IPS DF 4.7 (cell line): ENCODE data around the gene BRWD1.

Source experiments
- DNase-seq: peaks from one replicate; pipeline ENCODE4 v3.0.0-alpha.2; 2013; ENCODE audit warnings: low spot score; ENCODE audit errors: extremely low read depth

The BRWD1 gene

DNA sequence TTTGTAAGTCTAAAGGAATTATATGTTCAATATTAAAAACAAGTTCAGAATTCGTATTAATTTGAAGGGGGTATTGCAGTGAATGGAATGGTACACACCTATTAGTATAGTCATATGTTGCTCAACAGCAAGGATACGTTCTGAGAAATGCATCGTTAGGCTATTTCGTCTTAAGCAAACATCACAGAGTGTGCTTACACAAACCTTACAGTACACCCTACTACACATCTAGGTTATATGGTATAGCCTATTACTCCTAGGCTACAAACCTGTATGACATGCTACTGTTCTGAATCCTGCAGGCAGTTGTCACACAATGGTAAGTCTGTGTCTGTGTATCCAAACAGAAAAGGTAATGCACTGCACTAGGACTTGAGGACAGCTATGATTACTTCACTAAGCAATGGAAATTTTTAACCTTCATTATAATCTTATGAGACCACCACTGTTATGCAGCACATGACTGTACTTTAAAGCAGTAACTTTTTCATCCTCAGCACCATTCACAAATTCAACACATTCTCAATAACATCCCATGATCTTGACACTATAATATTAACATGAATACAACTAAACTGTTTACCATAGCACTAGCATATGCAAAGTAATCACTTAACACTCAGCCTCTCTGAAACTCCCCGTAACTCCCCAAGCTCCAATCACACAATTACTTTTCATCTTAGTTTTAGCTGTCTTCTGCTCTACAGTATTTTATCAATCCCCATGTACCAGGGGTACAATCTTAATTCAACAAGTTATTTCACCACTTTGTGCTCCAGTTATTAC, 115.8 kb downstream of the BRWD1 start:
- DNase-seq, result no peak

GRCh38 chr21:39196838-39197237, 116.6 kb downstream of the BRWD1 start:
- no peak for DNase-seq

DNA sequence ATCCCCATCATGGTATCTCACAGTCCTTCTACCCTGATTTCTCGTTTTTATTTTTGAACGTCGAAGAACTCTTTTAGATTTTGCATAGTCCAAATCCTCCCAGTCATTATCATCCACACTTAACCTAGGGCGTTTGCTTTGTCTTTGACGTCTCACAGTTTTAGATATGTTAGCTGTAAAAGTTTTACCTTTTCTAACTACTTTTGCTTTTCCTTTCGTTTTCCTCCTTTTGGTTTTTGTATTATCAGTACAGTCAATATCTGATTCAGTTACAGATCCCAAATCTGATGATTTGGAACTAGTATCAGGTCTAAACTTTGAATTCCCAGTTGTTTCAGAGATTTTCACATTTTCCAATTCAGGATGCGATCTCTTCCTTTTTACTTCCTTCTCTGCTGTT, 117.1 kb downstream of the BRWD1 start:
- no peak for DNase-seq

DNA sequence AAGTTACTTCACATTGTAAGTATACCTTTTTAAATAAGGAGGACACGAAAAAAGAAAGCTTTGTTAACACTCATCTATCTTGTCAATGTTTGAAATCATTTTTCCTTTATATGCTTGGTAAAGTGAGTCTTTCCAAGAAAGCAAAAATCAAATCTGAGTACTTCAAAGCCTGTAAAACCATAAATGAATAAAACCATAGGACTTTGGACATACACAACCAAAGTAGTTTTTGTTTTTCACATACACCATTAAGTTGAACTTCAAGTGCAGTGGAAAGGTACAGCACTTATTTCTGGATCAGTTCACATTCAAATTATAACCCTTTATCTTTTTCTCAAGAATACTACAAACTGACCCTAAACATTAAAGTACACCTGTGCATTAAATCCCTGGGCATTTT, 120.1 kb downstream of the BRWD1 start:
- no peak for DNase-seq

DNA sequence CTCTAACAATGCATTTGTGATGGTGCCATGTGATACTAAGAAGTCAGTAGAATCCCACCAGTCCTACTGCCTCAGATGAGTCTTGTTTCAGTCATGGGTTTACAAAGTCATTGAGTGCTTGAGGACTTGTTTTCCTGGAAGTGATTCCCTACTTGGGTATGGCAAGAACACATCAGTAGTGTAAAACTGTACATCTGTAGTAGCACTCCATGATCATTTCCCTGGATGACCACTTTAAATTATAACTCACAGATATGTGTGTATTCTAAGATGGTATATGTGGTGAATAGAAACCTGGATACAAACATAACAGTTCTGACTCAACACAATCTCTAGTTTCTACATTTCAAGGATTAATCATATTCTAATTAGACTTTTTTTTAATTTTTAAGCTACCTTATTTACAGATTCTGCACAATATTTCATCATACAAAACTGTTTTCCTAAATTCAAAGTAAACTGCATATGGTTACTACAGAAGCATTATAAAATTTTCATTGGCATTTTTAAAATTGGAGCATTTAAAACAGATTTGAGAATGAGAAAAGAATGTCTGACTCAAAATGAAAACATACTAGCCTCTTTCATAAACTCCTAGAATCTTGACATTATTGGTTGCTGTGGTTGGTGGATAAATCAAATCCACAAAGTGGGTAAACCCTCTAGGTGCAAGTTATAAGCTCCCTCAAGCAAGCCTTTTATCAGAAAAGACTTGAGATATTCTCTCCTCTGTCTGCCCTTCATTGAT, 123.4 kb downstream of the BRWD1 start:
- no peak for DNase-seq

DNA sequence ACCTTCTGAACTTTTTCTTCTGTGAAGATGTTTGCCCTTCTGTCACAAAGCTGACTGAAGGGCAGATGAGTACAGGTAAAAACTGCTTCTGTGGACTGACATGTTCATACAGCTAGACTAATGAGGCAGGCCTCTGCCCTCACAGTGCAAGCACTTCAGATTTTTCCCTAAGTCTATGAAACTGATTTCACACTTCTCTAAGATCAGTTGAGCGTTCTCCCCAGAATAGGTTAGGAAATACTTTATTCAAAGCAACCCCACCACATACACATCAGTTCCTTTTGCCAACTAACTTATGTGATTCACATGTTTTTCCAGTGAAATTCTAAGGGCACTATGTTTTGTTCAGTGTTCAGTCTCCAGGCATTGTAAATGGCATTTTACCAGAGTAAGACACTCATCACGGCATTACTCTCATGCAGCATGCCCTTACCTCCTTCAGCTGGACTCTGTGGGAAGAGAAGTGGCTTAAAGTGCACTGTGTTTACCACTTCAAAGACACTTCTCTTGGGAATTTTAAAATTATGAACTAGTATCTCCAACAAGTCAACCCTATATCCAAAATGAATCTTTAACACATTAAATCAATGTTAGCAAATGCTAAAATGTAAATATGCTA, 124.8 kb downstream of the BRWD1 start:
- DNase-seq, result no peak

- no peak for DNase-seq
These were observed 126.3 kb downstream of the BRWD1 start for GRCh38 chr21:39187141-39187540.

- DNase-seq, result no peak
These were observed 126.8 kb downstream of the BRWD1 start for GRCh38 chr21:39186676-39187075.

GRCh38 chr21:39185157-39185556, 128.3 kb downstream of the BRWD1 start:
- no peak for DNase-seq

DNA sequence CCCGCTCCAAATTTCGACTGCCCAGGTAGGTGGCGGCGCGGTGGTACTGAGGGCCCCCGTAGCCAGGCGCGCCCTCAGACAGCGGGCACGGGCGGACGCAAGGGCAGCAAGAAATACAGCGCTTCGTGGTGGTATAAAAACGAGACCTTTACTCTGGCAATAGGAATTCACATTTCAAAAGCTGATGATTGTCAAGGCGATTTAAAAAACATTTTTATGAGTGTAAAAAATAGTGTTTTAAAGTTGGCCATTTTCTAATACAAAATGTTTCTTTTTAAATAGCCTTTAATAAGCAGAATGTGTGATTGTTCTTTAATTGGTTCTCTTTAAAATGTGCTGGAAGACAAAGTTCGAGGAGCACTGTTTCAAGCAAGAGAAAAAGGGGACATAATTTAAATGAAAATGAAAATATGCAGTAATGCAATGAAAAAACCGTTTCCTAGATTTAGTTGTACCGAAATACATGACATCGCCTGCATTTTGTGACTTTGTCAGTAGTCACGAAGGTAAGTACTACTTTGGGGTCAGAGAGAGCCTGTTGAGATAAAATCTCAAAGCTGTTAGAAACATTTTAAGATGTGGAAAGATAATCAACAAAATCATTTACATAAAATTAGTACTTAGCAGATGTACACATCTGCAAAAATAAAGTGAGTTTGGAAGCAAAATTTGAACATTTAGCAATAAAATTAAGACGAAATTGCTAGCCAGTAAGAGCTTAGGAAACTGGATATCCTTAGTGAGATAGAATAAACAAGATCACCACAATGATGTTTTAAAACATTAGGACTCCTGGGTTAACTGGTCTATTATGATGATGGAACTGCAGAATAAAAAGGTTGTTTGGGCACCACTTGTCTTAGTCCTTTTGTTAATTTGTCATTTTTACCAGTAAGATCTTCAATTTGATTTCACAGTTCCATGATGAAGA, 129.1 kb downstream of the BRWD1 start:
- DNase-seq, result no peak

GRCh38 chr21:39183272-39184049, 130.0 kb downstream of the BRWD1 start, which contains the start of gene PSMG1:
Gene PSMG1, minus strand, starts transcription at chr21:39183451. Its CDS starts 66 bp downstream, at chr21:39183385.
- peak; percentile 69 for DNase-seq

- no peak for DNase-seq
These were observed 130.8 kb downstream of the BRWD1 start for GRCh38 chr21:39182484-39183271.

- no peak for DNase-seq
These were observed 131.4 kb downstream of the BRWD1 start for GRCh38 chr21:39182016-39182415.

DNA sequence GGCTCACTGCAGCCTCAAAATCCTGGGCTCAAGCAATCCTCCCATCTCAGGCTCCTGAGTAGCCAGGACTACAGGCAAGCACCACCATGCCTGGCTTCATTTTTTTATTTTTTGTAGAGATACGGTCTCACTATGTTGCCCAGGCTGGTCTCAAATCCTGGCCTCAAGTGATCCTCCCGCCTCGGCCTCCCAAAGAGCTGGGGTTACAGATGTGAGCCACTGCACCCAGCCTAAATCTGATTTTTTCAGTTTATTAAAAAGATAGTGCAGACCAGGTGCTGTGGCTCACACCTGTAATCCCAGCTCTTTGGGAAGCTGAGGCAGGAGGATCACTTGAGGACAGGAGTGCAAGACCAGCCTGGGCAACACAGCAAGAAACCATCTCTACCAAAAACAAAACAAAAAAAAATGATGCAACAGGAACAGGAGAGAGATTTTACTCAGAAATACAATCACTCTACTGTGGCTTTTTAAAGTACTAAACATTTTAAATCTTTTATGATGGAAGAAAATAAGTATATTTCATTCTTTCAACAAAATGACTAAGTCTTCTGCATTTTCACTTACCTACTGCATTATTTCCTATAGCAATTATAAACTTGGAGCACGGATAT, 132.1 kb downstream of the BRWD1 start:
- DNase-seq, result no peak

DNA sequence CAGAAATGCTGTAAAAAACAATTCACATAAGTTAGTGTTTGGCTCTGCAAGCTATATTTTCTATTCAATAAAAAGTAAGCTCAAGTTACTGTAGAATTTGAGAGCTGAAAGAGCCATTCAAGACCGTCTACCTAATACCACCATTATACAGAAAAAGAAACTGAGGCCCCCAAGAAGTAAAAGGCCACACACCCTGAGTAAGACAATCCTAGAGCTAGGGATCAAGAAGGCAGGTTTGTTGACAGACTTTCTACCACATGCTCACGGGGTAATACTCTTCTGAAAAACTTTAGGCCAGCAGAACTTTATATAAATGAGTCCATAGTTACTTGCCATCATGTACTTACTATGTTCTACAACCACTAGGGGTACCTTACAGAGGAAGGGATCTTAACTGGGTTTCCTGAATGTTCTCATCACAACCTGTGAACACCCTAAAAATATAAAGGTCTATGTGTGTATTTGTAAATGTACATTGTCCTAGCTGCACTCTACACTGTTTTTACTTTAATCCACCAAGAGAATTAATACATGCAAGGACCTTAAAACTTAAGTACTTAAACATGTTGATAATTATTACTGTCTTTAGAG, 132.9 kb downstream of the BRWD1 start:
- DNase-seq, result no peak

- DNase-seq, result no peak
These were observed 135.0 kb downstream of the BRWD1 start for GRCh38 chr21:39178421-39178820.

DNA sequence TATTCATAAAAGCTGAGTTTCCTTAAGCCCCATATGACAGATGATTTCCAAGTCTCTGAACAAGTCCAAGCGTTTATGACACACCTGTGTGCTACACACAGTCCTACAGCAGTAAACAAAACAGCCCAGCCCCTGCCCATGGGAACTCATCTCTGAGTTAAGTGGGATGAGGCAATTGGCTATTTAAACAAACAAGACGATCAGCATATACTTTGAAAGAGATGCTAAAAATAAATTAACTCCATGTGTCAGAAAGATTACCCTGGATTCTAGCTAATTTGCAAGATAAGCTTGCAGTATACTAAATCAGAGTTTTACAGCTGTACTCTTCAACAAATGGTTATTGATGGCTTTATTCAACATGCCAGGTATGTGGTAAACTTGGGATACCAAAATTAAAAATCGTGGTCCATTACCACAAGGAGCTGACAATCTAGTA, 137.1 kb downstream of the BRWD1 start:
- DNase-seq, result no peak

- DNase-seq, result no peak
These were observed 137.8 kb downstream of the BRWD1 start for GRCh38 chr21:39175665-39176064.

DNA sequence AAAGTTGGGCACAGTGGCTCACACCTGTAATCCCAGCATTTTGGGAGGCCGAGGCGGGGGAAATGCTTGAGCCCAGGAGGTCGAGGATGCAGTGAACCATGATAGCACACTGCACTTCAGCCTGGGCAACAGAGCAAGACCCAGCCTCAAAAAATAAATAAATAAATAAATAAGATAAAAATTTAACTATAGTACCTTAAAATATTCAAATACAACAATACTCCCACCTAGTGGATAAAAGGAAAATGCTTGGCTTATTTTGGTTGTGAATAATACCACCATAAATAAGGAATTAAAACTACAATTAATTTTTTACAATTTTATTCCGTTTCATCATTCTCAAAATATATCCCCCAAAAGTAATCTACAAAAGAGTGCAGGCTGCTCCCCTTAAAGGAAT, 138.3 kb downstream of the BRWD1 start:
- DNase-seq, result no peak
